Daoy (cell line): ENCODE data around the gene RNF157. TPM values are rescaled to one million over a fixed set of nuclear protein-coding genes. Genes with fewer than 3 reads are reported as not detected.
A peak's percentile ranks its signal among the peaks of the same experiment; 100 is the strongest.
"Not testable (repeated sequence)": the region's sequence is repeated elsewhere in the genome, so short reads cannot be mapped to it uniquely, and the experiment has no call there.

Experiments used
- DNase-seq: peaks from one replicate; pipeline ENCODE4 v3.0.0-alpha.2; 2015; ENCODE audit warnings: low read depth
- total RNA-seq: library from RNA; depleted of rRNA; stranded (reverse); fragments of >200 nt; shearing (Covaris generic); gene quantifications from 2 replicates; pipeline ENCODE4 v1.2.3, GENCODE V29; 2014

Gene RNF157
- total RNA-seq, 1 experiment from 2014 or later: 7.3 TPM

GRCh38 chr17:76234354-76234679 lies 6.0 kb downstream of the RNF157 start:
- no peak for DNase-seq

GRCh38 chr17:76233588-76234353 lies 6.5 kb downstream of the RNF157 start:
- DNase-seq: no peak

- no peak for DNase-seq
Observed at GRCh38 chr17:76232342-76232741, 8.0 kb downstream of the RNF157 start.

GRCh38 chr17:76226749-76227148 lies 13.5 kb downstream of the RNF157 start:
- DNase-seq: not testable (repeated sequence)

GRCh38 chr17:76225373-76226086 lies 14.8 kb downstream of the RNF157 start:
- not testable (repeated sequence) for DNase-seq

GRCh38 chr17:76223802-76224201 lies 16.5 kb downstream of the RNF157 start:
- DNase-seq: no peak

GRCh38 chr17:76219670-76220383 lies 20.5 kb downstream of the RNF157 start:
- DNase-seq: no peak

- DNase-seq: no peak
Observed at GRCh38 chr17:76217081-76217480, 23.2 kb downstream of the RNF157 start.

- DNase-seq: no peak
Observed at GRCh38 chr17:76213491-76213890, 26.8 kb downstream of the RNF157 start.

- no peak for DNase-seq
Observed at GRCh38 chr17:76208120-76208519, 32.2 kb downstream of the RNF157 start.

GRCh38 chr17:76207275-76208059 lies 32.8 kb downstream of the RNF157 start:
- DNase-seq: no peak

GRCh38 chr17:76205542-76206144 lies 34.6 kb downstream of the RNF157 start:
- DNase-seq: not testable (repeated sequence)

- peak; percentile 39 for DNase-seq
Observed at GRCh38 chr17:76204277-76204676, 36.0 kb downstream of the RNF157 start.

- DNase-seq: no peak
Observed at GRCh38 chr17:76200354-76200753, 39.9 kb downstream of the RNF157 start.

GRCh38 chr17:76199469-76199868 lies 40.8 kb downstream of the RNF157 start:
- DNase-seq: no peak

- no peak for DNase-seq
Observed at GRCh38 chr17:76198702-76199101, 41.6 kb downstream of the RNF157 start.

GRCh38 chr17:76197911-76198310 lies 42.4 kb downstream of the RNF157 start:
- DNase-seq: no peak

- DNase-seq: no peak
Observed at GRCh38 chr17:76196675-76197074, 43.6 kb downstream of the RNF157 start.

GRCh38 chr17:76195281-76196096 lies 44.8 kb downstream of the RNF157 start:
- DNase-seq: no peak

GRCh38 chr17:76193591-76193990 lies 46.7 kb downstream of the RNF157 start:
- no peak for DNase-seq

- no peak for DNase-seq
Observed at GRCh38 chr17:76191896-76192295, 48.4 kb downstream of the RNF157 start.
